ENCODE measurements around the gene CRYL1. TPM values are rescaled to one million over a fixed set of nuclear protein-coding genes. Genes with fewer than 3 reads are reported as not detected.
A peak's percentile ranks its signal among the peaks of the same experiment; 100 is the strongest.

Gene CRYL1
- total RNA-seq, 1 experiment from 2014 or later, result 26.5 TPM

- no peak for ATAC-seq
- Histone ChIP-seq H3K9me3 (ENCODE audit: control insufficient read depth in 1 of 2, insufficient read depth in 1 of 2, low read depth in 1 of 2, low read length in 2 of 2) (peaks cover 0 to 17% of the 10 kb centered on the region in 2 experiments; a peak in 1 of 4 replicates), H3K27ac (ENCODE audit: low read depth, low read length) (peak overlapping the region; percentile 99; the same call in 1 of the 2 replicates), H3K27me3 (ENCODE audit: insufficient read depth, low read length) (no peaks in the 10 kb centered on the region), H3K79me2 (ENCODE audit: insufficient read depth, low read length) (peaks cover 9% of the 10 kb centered on the region), H3K36me3 (ENCODE audit: control insufficient read depth in 1 of 2, insufficient read depth in 2 of 2, low read length in 2 of 2) (no peaks in the 10 kb centered on the region), H3K9ac (ENCODE audit: low read length) (no peak overlapping the region), H3K4me2 (ENCODE audit: low read length) (peak overlapping the region; percentile 13; the same call in 1 of the 2 replicates), H3K4me1 (ENCODE audit: control insufficient read depth in 1 of 2, insufficient read depth in 2 of 2, low read length in 2 of 2) (peaks cover 5 to 28% of the 10 kb centered on the region in 2 experiments; a peak in 3 of 4 replicates), H4K20me1 (ENCODE audit: insufficient read depth) (no peaks in the 10 kb centered on the region), H3K4me3 (replicated peaks in 1 of 2; ENCODE audit: low read depth in 1 of 2, low read length in 2 of 2) (no peak overlapping the region), H2AFZ (ENCODE audit: low read depth, low read length, poor library complexity, severe bottlenecking) (no peak overlapping the region), H3K9me2 (ENCODE audit: insufficient read depth) (no peaks in the 10 kb centered on the region)
- POLR2A ChIA-PET, result no interaction called here
- no peak for DNase-seq (ENCODE audit: low read depth, low spot score)
- TF ChIP-seq POLR2AphosphoS5 (IDR thresholded peaks at IDR 0.05; ENCODE audit: low read depth, low read length) (no peak), FOSL1 (IDR thresholded peaks at IDR 0.05; ENCODE audit: low read depth) (no peak), CBX3 (IDR thresholded peaks at IDR 0.05; ENCODE audit: low read depth) (peak; percentile 81; the same call in 1 of the 2 replicates), ZNF274 (IDR thresholded peaks at IDR 0.05; ENCODE audit: low read depth, low read length) (no peak), POLR2A (IDR thresholded peaks at IDR 0.05; ENCODE audit: borderline replicate concordance, extremely low read depth, insufficient read depth, insufficient read length) (no peak)
- RAD21 ChIA-PET (ENCODE audit: low non-redundant PET in 1 of 2, low total read pairs in 2 of 2, uncharacterized antibody in 2 of 2, unreplicated experiment in 2 of 2), result no interaction called here
- no TSS peak for BruUV-seq (replicated peaks)
- intact Hi-C loops (cut with micrococcal nuclease), result no loop called here
- CTCF ChIA-PET, result no interaction called here
Observed at GRCh38 chr13:20565115-20565736, 39.6 kb upstream of the CRYL1 start.

GRCh38 chr13:20561741-20562140 is 36.1 kb upstream of the CRYL1 start:
- Histone ChIP-seq H3K27ac (ENCODE audit: low read depth, low read length) (no peak overlapping the region), H3K4me2 (ENCODE audit: low read length) (no peak overlapping the region), H3K9me3 (ENCODE audit: control insufficient read depth in 1 of 2, insufficient read depth in 1 of 2, low read depth in 1 of 2, low read length in 2 of 2) (peaks cover 0 to 17% of the 10 kb centered on the region in 2 experiments; a peak in 1 of 4 replicates), H3K4me3 (replicated peaks in 1 of 2; ENCODE audit: low read depth in 1 of 2, low read length in 2 of 2) (no peak overlapping the region), H2AFZ (ENCODE audit: low read depth, low read length, poor library complexity, severe bottlenecking) (no peak overlapping the region), H3K36me3 (ENCODE audit: control insufficient read depth in 1 of 2, insufficient read depth in 2 of 2, low read length in 2 of 2) (no peaks in the 10 kb centered on the region), H4K20me1 (ENCODE audit: insufficient read depth) (no peaks in the 10 kb centered on the region), H3K27me3 (ENCODE audit: insufficient read depth, low read length) (no peaks in the 10 kb centered on the region), H3K4me1 (ENCODE audit: control insufficient read depth in 1 of 2, insufficient read depth in 2 of 2, low read length in 2 of 2) (peaks cover 0 to 28% of the 10 kb centered on the region in 2 experiments; a peak in 3 of 4 replicates), H3K9ac (ENCODE audit: low read length) (no peak overlapping the region), H3K79me2 (ENCODE audit: insufficient read depth, low read length) (no peaks in the 10 kb centered on the region), H3K9me2 (ENCODE audit: insufficient read depth) (no peaks in the 10 kb centered on the region)
- CTCF ChIA-PET, result no interaction called here
- no peak for TF ChIP-seq EZH2 (IDR thresholded peaks at IDR 0.05)
- TF ChIP-seq EZH2phosphoT487 (IDR thresholded peaks at IDR 0.05; ENCODE audit: borderline replicate concordance), result no peak
- DNase-seq (ENCODE audit: low read depth, low spot score), result no peak
- no peak for ATAC-seq
- POLR2A ChIA-PET, result no interaction called here
- BruUV-seq (replicated peaks), result no TSS peak
- RAD21 ChIA-PET (ENCODE audit: low non-redundant PET in 1 of 2, low total read pairs in 2 of 2, uncharacterized antibody in 2 of 2, unreplicated experiment in 2 of 2), result no interaction called here
- intact Hi-C loops (cut with micrococcal nuclease), result no loop called here

Data from HCT116 (cell line).